GM20000 (cell line): ENCODE data around the gene TATDN3.
"Not testable (repeated sequence)": the region's sequence is repeated elsewhere in the genome, so short reads cannot be mapped to it uniquely, and the experiment has no call there.

ENCODE experiments used
- DNase-seq: peaks from one replicate; pipeline ENCODE4 v3.0.0; 2012; ENCODE audit warnings: low spot score
- CTCF ChIP-seq: IDR thresholded peaks from 2 replicates; pipeline ENCODE4 v1.5.1; 2012; ENCODE audit warnings: mild to moderate bottlenecking, control low read depth; ENCODE audit errors: extremely low read depth, missing control alignments

The TATDN3 gene

DNA sequence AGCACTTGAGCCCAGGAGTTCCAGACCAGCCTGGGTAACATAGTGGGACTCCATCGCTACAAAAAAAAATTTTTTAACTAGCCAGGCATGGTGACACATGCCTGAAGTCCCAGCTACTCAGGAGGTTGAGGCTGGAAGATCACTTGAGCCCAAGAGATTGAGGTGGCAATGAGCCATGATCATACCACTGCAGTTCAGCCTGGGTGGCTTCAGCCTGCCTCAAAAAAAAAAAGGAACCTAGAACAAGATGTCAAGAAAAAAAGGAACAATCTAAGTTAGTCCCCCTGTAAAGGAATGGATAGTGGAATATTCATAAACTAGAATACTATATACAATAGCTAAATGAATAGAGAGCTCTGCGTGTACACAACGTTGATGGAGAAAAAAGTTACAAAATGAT is 14.5 kb upstream of the TATDN3 start:
- no peak for DNase-seq
- no peak for TF ChIP-seq CTCF

DNA sequence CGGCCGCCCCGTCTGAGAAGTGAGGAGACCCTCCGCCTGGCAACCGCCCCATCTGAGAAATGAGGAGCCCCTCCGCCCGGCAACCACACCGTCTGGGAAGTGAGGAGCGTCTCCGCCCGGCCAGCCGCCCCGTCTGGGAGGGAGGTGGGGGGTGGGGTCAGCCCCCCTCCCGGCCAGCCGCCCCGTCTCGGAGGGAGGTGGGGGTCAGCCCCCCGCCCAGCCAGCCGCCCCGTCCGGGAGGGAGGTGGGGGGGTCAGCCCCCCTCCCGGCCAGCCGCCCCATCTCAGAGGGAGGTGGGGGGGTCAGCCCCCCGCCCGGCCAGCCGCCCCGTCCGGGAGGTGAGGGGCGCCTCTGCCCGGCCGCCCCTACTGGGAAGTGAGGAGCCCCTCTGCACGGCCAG is 12.6 kb upstream of the TATDN3 start:
- not testable (repeated sequence) for DNase-seq

- no peak for TF ChIP-seq CTCF
- no peak for DNase-seq
Measured at GRCh38 chr1:212780759-212781158, 10.9 kb upstream of the TATDN3 start.

DNA sequence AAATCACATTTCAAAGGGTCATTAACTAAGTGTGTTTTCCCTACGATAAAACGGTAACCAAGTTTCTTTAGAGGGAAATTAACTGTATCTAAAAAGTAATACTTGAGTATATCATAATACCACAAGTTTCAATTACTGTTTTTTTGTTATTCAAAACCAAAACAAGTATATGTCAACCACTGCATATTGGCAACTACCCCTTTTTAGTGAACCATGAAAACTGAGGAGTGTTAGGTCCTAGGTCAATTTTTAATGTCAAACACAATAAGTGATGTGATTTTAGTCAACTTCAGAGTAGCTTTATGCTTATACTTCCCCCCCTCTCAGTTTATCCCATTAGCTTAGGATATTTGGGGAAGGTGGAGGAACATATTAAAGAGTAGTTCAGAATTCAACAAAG is 10.5 kb upstream of the TATDN3 start:
- no peak for TF ChIP-seq CTCF
- DNase-seq: no peak

DNA sequence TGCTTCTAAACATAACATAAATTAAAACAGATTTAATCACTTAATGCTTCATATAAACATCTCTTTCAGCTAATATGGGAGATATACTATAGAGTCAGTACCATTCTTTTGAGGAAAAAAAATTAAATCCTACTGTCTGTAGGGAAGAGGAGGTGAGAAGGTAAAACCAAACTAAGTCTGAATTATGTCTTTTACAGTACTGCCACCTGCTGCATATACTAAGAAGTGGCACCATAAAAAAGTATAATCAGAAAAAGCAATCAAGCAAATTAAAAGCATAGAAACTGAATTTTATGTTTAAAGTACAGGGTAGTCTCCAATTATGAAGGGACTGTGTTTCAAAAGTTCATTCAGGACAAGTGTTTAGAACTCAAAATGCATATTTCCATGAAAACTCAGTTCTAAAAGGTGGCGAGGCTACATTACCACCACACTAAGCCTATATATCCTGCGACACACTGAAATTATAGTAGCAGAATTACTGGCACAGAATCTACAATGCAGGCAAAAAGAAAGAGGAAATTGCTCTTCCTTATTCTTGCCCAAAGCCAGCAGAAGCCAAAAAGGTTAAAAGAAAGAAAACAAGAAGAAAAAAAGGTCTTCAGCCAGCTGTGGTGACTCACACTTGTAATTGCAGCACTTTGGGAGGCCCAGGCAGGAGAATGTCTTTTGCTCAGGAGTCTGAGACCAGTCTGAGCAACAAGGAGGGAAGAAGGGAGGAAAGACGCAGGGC is 9.1 kb upstream of the TATDN3 start:
- peak; percentile 29 for DNase-seq
- peak; percentile 27 for TF ChIP-seq CTCF

GRCh38 chr1:212783976-212784375 is 7.7 kb upstream of the TATDN3 start:
- no peak for TF ChIP-seq CTCF
- no peak for DNase-seq

DNA sequence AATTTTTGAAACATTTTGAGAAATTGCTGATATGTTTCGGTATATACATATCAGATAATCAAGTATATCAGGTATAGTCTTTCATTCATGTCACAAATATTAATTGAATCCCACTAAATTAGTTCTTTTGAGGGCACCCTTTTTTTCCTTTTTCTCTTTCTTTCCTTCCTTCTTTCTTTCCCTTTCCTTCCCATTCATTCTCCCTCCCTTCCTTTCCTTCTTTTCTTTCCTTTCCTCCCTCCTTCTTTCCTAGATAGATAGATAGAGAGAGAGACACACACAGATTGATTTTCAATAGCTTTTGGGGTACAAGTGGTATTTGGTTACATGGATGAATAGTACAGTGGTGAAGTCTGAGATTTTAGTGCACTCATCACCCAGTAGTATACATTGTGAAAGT is 5.8 kb upstream of the TATDN3 start:
- no peak for DNase-seq
- TF ChIP-seq CTCF: no peak

GRCh38 chr1:212791261-212791675 is 426 bp upstream of the TATDN3 start:
- no peak for TF ChIP-seq CTCF

More at GRCh38 chr1:212791261-212791675, 426 bp upstream of the TATDN3 start:
- peak; percentile 46 for DNase-seq
